ENCODE measurements around the gene MRPL53. TPM values are rescaled to one million over a fixed set of nuclear protein-coding genes. Genes with fewer than 3 reads are reported as not detected.

Gene MRPL53
- total and polyA plus RNA-seq, 2 of the 13 experiments (the other 11 are each of a cell fraction or from before 2014, with no cell fraction given): 34.3 to 51.9 TPM

GRCh38 chr2:74436111-74436805, 36.2 kb downstream of the MRPL53 start:
- peaks cover 35 to 66% of the 10 kb centered on the region in 2 experiments for H3K36me3 ChIP-seq (replicated peaks in 1 of 2; ENCODE audit: control insufficient read depth in 1 of 2, insufficient read depth in 2 of 2, low read length in 2 of 2)
- CTCF ChIA-PET (ENCODE audit: low intra/inter-chr PET ratio, low total read pairs): no interaction called here
- H4K20me1 ChIP-seq (ENCODE audit: insufficient read depth, low read length): peaks cover 54% of the 10 kb centered on the region
- WGBS (ENCODE audit: low lambda C conversion rate): 98% methylated on average over 42 of the region's 43 CpGs
- no peaks in the 10 kb centered on the region for H3K9me3 ChIP-seq (ENCODE audit: low read length)
- in situ Hi-C loops (cut with HindIII; ENCODE audit: extremely low pct_ligation_motif_present, low pct_unique_long_range_greater_than_20kb) (no loop called here), intact Hi-C loops (cut with micrococcal nuclease; ENCODE audit: unreplicated experiment) (no loop called here)
- no peak overlapping the region for H3K4me2 ChIP-seq (ENCODE audit: low read depth, low read length)
- H3K4me3 ChIP-seq (replicated peaks in 1 of 3; ENCODE audit: insufficient read depth in 1 of 3, low read depth in 2 of 3, low read length in 3 of 3): no peak overlapping the region
- no peak for FAIRE-seq
- BruUV-seq (replicated peaks): no TSS peak
- POLR2A ChIA-PET: interaction anchor here (1.7 kb wide), 1 partner anchor 11 kb away, joined by 5 read pairs; no protein-coding TSS in a partner anchor
- peaks cover 60% of the 10 kb centered on the region for H3K4me1 ChIP-seq (ENCODE audit: insufficient read depth, low read length)
- H3K9ac ChIP-seq (ENCODE audit: insufficient read depth, low read depth, low read length): no peak overlapping the region
- DNase-seq (ENCODE audit: low spot score): no peak
- no peak overlapping the region for H2AFZ ChIP-seq (ENCODE audit: low read length)
- no peaks in the 10 kb centered on the region; a peak in 1 of 5 replicates for H3K27me3 ChIP-seq (ENCODE audit: control insufficient read depth in 1 of 2, insufficient read depth in 2 of 2, low read length in 2 of 2)
- ATAC-seq: no peak
- H3K79me2 ChIP-seq (ENCODE audit: insufficient read depth, low read length): peaks cover 80% of the 10 kb centered on the region
- no peak overlapping the region for H3K27ac ChIP-seq (ENCODE audit: extremely low read length, insufficient read depth, low read length)
- TF ChIP-seq IRX3 (CRISPR knock-in tag; IDR thresholded peaks at IDR 0.05; ENCODE audit: borderline replicate concordance, low read depth): no peak
- no peak for TF ChIP-seq NFE2 (CRISPR knock-in tag; IDR thresholded peaks at IDR 0.05)
- no peak for TF ChIP-seq NFIB (CRISPR knock-in tag; IDR thresholded peaks at IDR 0.05; ENCODE audit: borderline replicate concordance)
- no peak for TF ChIP-seq ZNF883 (CRISPR knock-in tag; IDR thresholded peaks at IDR 0.05; ENCODE audit: not compliant biosample characterization)
- no peak for TF ChIP-seq REL (CRISPR knock-in tag; conservative IDR thresholded peaks at IDR 0.05)
- peak; percentile 50; the same call in 1 of the 2 replicates for TF ChIP-seq ZBTB33 (CRISPR knock-in tag; IDR thresholded peaks at IDR 0.05)
- TF ChIP-seq ZNF687 (CRISPR knock-in tag; IDR thresholded peaks at IDR 0.05): no peak; the same call in 1 of the 2 replicates
- TF ChIP-seq FOXP4 (CRISPR knock-in tag; IDR thresholded peaks at IDR 0.05): no peak
- TF ChIP-seq GMEB2 (CRISPR knock-in tag; IDR thresholded peaks at IDR 0.05; ENCODE audit: low read depth): no peak
- peak; percentile 88 for TF ChIP-seq RBFOX2 (IDR thresholded peaks at IDR 0.05; ENCODE audit: low read depth, low read length)
- no peak for TF ChIP-seq ZZZ3 (CRISPR knock-in tag; IDR thresholded peaks at IDR 0.05; ENCODE audit: borderline replicate concordance)
- TF ChIP-seq HOXA5 (CRISPR knock-in tag; IDR thresholded peaks at IDR 0.05): no peak
- no peak for TF ChIP-seq SCMH1 (CRISPR knock-in tag; IDR thresholded peaks at IDR 0.05; ENCODE audit: borderline replicate concordance)
- peak; percentile 23 for TF ChIP-seq HNRNPLL (IDR thresholded peaks at IDR 0.05; ENCODE audit: low read depth, low read length, poor library complexity, severe bottlenecking)

Data from HepG2 (cell line).